ENCODE data around the gene SLIT3.

GRCh38 chr5:168978015-168978414 lies 322.9 kb downstream of the SLIT3 start:
- TF ChIP-seq CTCF (IDR thresholded peaks at IDR 0.05): no peak
- TF ChIP-seq POLR2A (IDR thresholded peaks at IDR 0.05): no peak
- peak in 1 of 3 donors; percentile 20 for TF ChIP-seq POLR2AphosphoS5 (IDR thresholded peaks at IDR 0.05)

Measured in stomach (tissue), 4 donors.